ENCODE data around the gene ANKS1B. TPM values are rescaled to one million over a fixed set of nuclear protein-coding genes. Genes with fewer than 3 reads are reported as not detected.

Gene ANKS1B
- total and polyA plus RNA-seq, 2 of the 4 experiments (the other 2 are of a cell fraction), result 0.17 to 0.18 TPM

DNA sequence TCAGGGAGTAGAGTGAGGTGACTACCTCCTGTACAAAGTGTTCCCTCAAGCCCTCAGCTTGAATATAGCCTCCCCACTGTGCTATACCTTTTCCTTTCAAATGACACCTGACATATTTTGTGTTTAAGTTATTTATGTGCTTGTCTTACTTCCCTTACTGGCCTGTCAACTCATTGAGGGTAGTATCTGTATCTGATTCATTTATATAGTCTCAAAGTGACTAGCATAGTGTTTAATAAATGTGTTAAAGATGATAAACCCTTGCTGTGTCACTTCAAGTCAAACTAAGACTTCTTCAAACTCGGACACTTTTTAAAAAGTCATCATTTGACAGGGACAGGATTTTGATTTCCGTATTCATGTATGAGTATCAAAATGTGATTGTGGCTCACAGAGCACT, 1287.5 kb downstream of the ANKS1B start:
- Histone ChIP-seq H4K5ac (ENCODE audit: low read depth, low read length) (no peak overlapping the region), H3K9ac (ENCODE audit: low read depth, low read length) (no peak overlapping the region), H2BK120ac (ENCODE audit: low read depth, low read length) (no peak overlapping the region), H2AK9ac (replicated peaks; ENCODE audit: low read depth, low read length, poor library complexity) (no peak overlapping the region), H4K91ac (ENCODE audit: insufficient read depth, low read depth, low read length) (no peak overlapping the region), H3K56ac (ENCODE audit: extremely low read depth, insufficient read depth, low read length) (no peak overlapping the region), H2BK20ac (ENCODE audit: low read depth, low read length) (no peak overlapping the region), H3K27me3 (ENCODE audit: control insufficient read depth, insufficient read depth, low read length) (no peaks in the 10 kb centered on the region), H2AK5ac (ENCODE audit: low read depth, low read length) (no peak overlapping the region), H2AFZ (replicated peaks; ENCODE audit: low read length, poor library complexity) (no peak overlapping the region), H3K4me3 (ENCODE audit: insufficient read depth, low read depth, low read length) (no peak overlapping the region), H2BK5ac (ENCODE audit: low read depth, low read length, poor library complexity, severe bottlenecking) (no peak overlapping the region), H3K27ac (ENCODE audit: insufficient read depth, low read length) (no peak overlapping the region), H3K4ac (ENCODE audit: low read depth, low read length) (no peak overlapping the region), H3K79me1 (ENCODE audit: low read depth in 1 of 2, low read length in 2 of 2) (peaks cover 10 to 18% of the 10 kb centered on the region in 2 experiments), H4K8ac (ENCODE audit: low read depth in 2 of 2, low read length in 2 of 2) (no peak overlapping the region), H2BK15ac (ENCODE audit: low read depth, low read length) (no peak overlapping the region), H3K36me3 (ENCODE audit: control insufficient read depth, insufficient read depth, low read length) (no peaks in the 10 kb centered on the region; the same call in none of the 2 replicates), H3K4me1 (ENCODE audit: control insufficient read depth, insufficient read depth, low read length) (peaks cover 2% of the 10 kb centered on the region; the same call in 1 of the 2 replicates), H3K14ac (replicated peaks; ENCODE audit: low read depth, low read length) (no peak overlapping the region), H3K9me3 (ENCODE audit: control insufficient read depth, insufficient read depth, low read length) (no peaks in the 10 kb centered on the region), H3K4me2 (ENCODE audit: low read depth, low read length) (no peak overlapping the region), H3K9me1 (ENCODE audit: insufficient read depth, low read length) (no peaks in the 10 kb centered on the region), H4K20me1 (ENCODE audit: insufficient read depth, low read length) (no peaks in the 10 kb centered on the region), H3K23ac (ENCODE audit: low read depth, low read length) (no peak overlapping the region), H3K18ac (ENCODE audit: low read depth, low read length) (no peak overlapping the region)
- CTCF ChIA-PET, result no interaction called here
- in situ Hi-C loops (cut with MboI; ENCODE audit: low sequenced_read_pairs), result no loop called here
- BruUV-seq (replicated peaks), result no TSS peak
- ATAC-seq (ENCODE audit: low read depth) (no peak), DNase-seq (no peak)
- TF ChIP-seq USF2 (IDR thresholded peaks at IDR 0.05; ENCODE audit: low read depth, low read length) (no peak), CEBPB (IDR thresholded peaks at IDR 0.05; ENCODE audit: low read depth, low read length) (no peak), CTCF (conservative IDR thresholded peaks at IDR 0.05; ENCODE audit: low read depth, low read length) (no peak), MAZ (IDR thresholded peaks at IDR 0.05; ENCODE audit: borderline replicate concordance, low read depth, low read length) (no peak)
- dilution Hi-C loops (cut with HindIII; ENCODE audit: low sequenced_read_pairs, unreplicated experiment), result no loop called here
- intact Hi-C loops (cut with micrococcal nuclease), result no loop called here
- 89% methylated on average over 1 of the region's 2 CpGs; no CpG with 5 or more reads in 1 of the 2 experiments for WGBS, 2 experiments (ENCODE audit: extremely low coverage in 2 of 2, insufficient read length in 1 of 2)
- POLR2A ChIA-PET (ENCODE audit: unreplicated experiment), result no interaction called here

Measured in IMR-90 (cell line).